Panc1 (cell line): Measurements from ENCODE around the gene TNIP1. TPM values are rescaled to one million over a fixed set of nuclear protein-coding genes. Genes with fewer than 3 reads are reported as not detected.

Experiments used
- ATAC-seq: fragments of 200-7000 bp; cut with Tn5 transposase; 2 replicates; pipeline ENCODE4 v1.9.1; 2020; ENCODE audit warnings: mild to moderate bottlenecking, moderate library complexity
- BruUV-seq: library from RNA; stranded (reverse); fragments of 400-500 nt; replicated peaks from 2 replicates; lab custom pipeline; 2021; lab: Mats Ljungman, UMichigan
- CTCF ChIA-PET: fragments of 300-600 bp; sonication (Branson Sonifier 250); formaldehyde crosslinking; loops from one replicate; lab custom pipeline; 2022; ENCODE audit warnings: antibody characterized with exemption; lab: Charles Lee
- POLR2A ChIA-PET: fragments of 300-600 bp; sonication (Branson Sonifier 250); formaldehyde crosslinking; loops from one replicate; lab custom pipeline; 2022; ENCODE audit warnings: antibody characterized with exemption; lab: Charles Lee
- DNase-seq: peaks from one replicate; pipeline ENCODE4 v3.0.0-alpha.2; 2010; ENCODE audit warnings: low read depth, low spot score
- H3K27ac ChIP-seq: 2 replicates; pipeline ENCODE4 v1.5.1; 2011; ENCODE audit warnings: mild to moderate bottlenecking, low read length, inconsistent platforms
- H3K27me3 ChIP-seq: fragments of 200-500 bp; sonication (Bioruptor generic); 2 replicates; pipeline ENCODE4 v1.6.0; 2014; ENCODE audit warnings: low read length, inconsistent platforms; ENCODE audit not compliant: control insufficient read depth, insufficient read depth
- H3K36me3 ChIP-seq: fragments of 200-500 bp; sonication (Bioruptor generic); 2 replicates; pipeline ENCODE4 v1.5.1; 2014; ENCODE audit warnings: inconsistent platforms, mild to moderate bottlenecking, low read length, moderate library complexity; ENCODE audit not compliant: control insufficient read depth, insufficient read depth
- H3K4me1 ChIP-seq: 2 replicates; pipeline ENCODE4 v1.5.1; 2011; ENCODE audit warnings: inconsistent platforms, mild to moderate bottlenecking, low read length, moderate library complexity; ENCODE audit not compliant: control insufficient read depth, insufficient read depth
- H3K4me3 ChIP-seq, 2 experiments: 2 replicates each; pipeline ENCODE4 v1.5.1; 2011 to 2012; ENCODE audit warnings: low read depth in 2 of 2, low read length in 2 of 2, mild to moderate bottlenecking in 2 of 2, inconsistent platforms in 1 of 2, moderate library complexity in 1 of 2
- H3K9me3 ChIP-seq: fragments of 200-500 bp; sonication (Bioruptor generic); 2 replicates; pipeline ENCODE4 v1.5.1; 2014; ENCODE audit warnings: low read depth, mild to moderate bottlenecking, inconsistent platforms, low read length, moderate library complexity; ENCODE audit not compliant: control insufficient read depth, insufficient read depth
- POLR2AphosphoS5 ChIP-seq: IDR thresholded peaks from 2 replicates; pipeline ENCODE4 v1.6.1; 2012; ENCODE audit warnings: mild to moderate bottlenecking, low read depth, low read length, moderate library complexity
- REST ChIP-seq, 2 experiments: IDR thresholded peaks; 2 replicates each; pipeline ENCODE4 v1.6.1; 2011 to 2012; ENCODE audit warnings: low read depth in 2 of 2, control low read depth in 1 of 2, low read length in 1 of 2, mild to moderate bottlenecking in 1 of 2, moderate library complexity in 1 of 2; ENCODE audit not compliant: insufficient read depth in 1 of 2
- SIN3A ChIP-seq: IDR thresholded peaks from 2 replicates; pipeline ENCODE4 v1.6.1; 2012; ENCODE audit warnings: low read depth, mild to moderate bottlenecking, low read length, moderate library complexity, borderline replicate concordance; ENCODE audit not compliant: insufficient read depth
- TCF7L2 ChIP-seq: IDR thresholded peaks from 2 replicates; pipeline ENCODE4 v1.6.1; 2011; ENCODE audit warnings: mild to moderate bottlenecking, low read depth, low read length, inconsistent platforms
- in situ Hi-C: cut with HindIII; loops from 2 replicates; pipeline ENCODE4 v1.10.0; 2016; ENCODE audit warnings: low sequenced_read_pairs, low pct_unique_long_range_greater_than_20kb
- intact Hi-C: fragments of 100-400 bp; cut with micrococcal nuclease; formaldehyde crosslinking; loops from one replicate; pipeline ENCODE4 v1.10.0; 2022; ENCODE audit not compliant: unreplicated experiment
- total RNA-seq: library from RNA; stranded (reverse); gene quantifications from one replicate; pipeline ENCODE4 v1.2.1, GENCODE V29; 2021; ENCODE audit not compliant: unreplicated experiment
- TF ChIP-seq, protein P1 (sequence below): fragments of 450-650 bp; IDR thresholded peaks from 2 replicates; pipeline ENCODE4 v1.5.1; 2017; ENCODE audit warnings: mild to moderate bottlenecking

The TNIP1 gene
- total RNA-seq, 1 experiment from 2014 or later = 81.9 TPM

GRCh38 chr5:151042453-151043093, 38.3 kb downstream of the TNIP1 start:
- Histone ChIP-seq H3K4me3 (no peak overlapping the region), H3K9me3 (no peaks in the 10 kb centered on the region), H3K36me3 (no peaks in the 10 kb centered on the region; the same call in 1 of the 2 replicates), H3K27ac (no peak overlapping the region), H3K4me1 (no peaks in the 10 kb centered on the region), H3K27me3 (no peaks in the 10 kb centered on the region)
- no peak for DNase-seq
- TF ChIP-seq, protein P1, sequence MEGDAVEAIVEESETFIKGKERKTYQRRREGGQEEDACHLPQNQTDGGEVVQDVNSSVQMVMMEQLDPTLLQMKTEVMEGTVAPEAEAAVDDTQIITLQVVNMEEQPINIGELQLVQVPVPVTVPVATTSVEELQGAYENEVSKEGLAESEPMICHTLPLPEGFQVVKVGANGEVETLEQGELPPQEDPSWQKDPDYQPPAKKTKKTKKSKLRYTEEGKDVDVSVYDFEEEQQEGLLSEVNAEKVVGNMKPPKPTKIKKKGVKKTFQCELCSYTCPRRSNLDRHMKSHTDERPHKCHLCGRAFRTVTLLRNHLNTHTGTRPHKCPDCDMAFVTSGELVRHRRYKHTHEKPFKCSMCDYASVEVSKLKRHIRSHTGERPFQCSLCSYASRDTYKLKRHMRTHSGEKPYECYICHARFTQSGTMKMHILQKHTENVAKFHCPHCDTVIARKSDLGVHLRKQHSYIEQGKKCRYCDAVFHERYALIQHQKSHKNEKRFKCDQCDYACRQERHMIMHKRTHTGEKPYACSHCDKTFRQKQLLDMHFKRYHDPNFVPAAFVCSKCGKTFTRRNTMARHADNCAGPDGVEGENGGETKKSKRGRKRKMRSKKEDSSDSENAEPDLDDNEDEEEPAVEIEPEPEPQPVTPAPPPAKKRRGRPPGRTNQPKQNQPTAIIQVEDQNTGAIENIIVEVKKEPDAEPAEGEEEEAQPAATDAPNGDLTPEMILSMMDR = no peak
- TF ChIP-seq TCF7L2 (no peak), SIN3A (no peak), REST (IDR thresholded peaks at IDR 0.05; ENCODE audit: insufficient read depth in 1 of 2, low read depth in 2 of 2, low read length in 1 of 2) (no peak), POLR2AphosphoS5 (no peak)
- ATAC-seq = no peak
- ChIA-PET CTCF (interaction anchor here (1.1 kb wide), 1 partner anchor 9 kb away, joined by 3 read pairs; no protein-coding TSS in a partner anchor), POLR2A (no interaction called here)
- intact Hi-C loops (no loop called here), in situ Hi-C loops (no loop called here)
- BruUV-seq = no TSS peak

GRCh38 chr5:151041577-151042268, 39.1 kb downstream of the TNIP1 start:
- ATAC-seq = no peak
- no peaks in the 10 kb centered on the region for H3K4me1 ChIP-seq
- intact Hi-C loops = no loop called here
- no peaks in the 10 kb centered on the region; the same call in 1 of the 2 replicates for H3K36me3 ChIP-seq
- H3K4me3 ChIP-seq = no peak overlapping the region
- no TSS peak for BruUV-seq
- TF ChIP-seq, protein P1 = no peak
- TF ChIP-seq POLR2AphosphoS5 (no peak), SIN3A (no peak), TCF7L2 (no peak), REST (IDR thresholded peaks at IDR 0.05; ENCODE audit: insufficient read depth in 1 of 2, low read depth in 2 of 2, low read length in 1 of 2) (no peak)
- H3K9me3 ChIP-seq = no peaks in the 10 kb centered on the region
- CTCF ChIA-PET = interaction anchor here (1.1 kb wide), 1 partner anchor 10 kb away, joined by 3 read pairs; no protein-coding TSS in a partner anchor
- H3K27ac ChIP-seq = no peak overlapping the region
- POLR2A ChIA-PET = no interaction called here
- no peaks in the 10 kb centered on the region for H3K27me3 ChIP-seq
- no peak for DNase-seq
- in situ Hi-C loops = no loop called here
